Gastrocnemius medialis (tissue), 4 donors: Measurements from ENCODE around the gene PKNOX1.
"Not testable (repeated sequence)": the region's sequence is repeated elsewhere in the genome, so short reads cannot be mapped to it uniquely, and the experiment has no call there.

ENCODE experiments used
- CTCF ChIP-seq, 5 experiments: fragments of 450-650 bp in 3 of 5; fragments of 200-600 bp in 2 of 5; sonication (generic) in 2 of 5; IDR thresholded peaks in 4 of 5; conservative IDR thresholded peaks in 1 of 5; 1 replicate in 4 of 5; 2 replicates in 1 of 5; pipeline ENCODE4 v1.5.1; 2016 to 2019; ENCODE audit warnings: antibody characterized with exemption in 5 of 5, mild to moderate bottlenecking in 3 of 5, moderate library complexity in 3 of 5
- POLR2A ChIP-seq, 2 donors: fragments of 450-650 bp; IDR thresholded peaks; one replicate each; pipeline ENCODE4 v1.6.1; 2017; ENCODE audit warnings: antibody characterized with exemption in 2 of 2, mild to moderate bottlenecking in 2 of 2, moderate library complexity in 2 of 2

- TF ChIP-seq CTCF (IDR thresholded peaks at IDR 0.05 in 4 of 5, conservative IDR thresholded peaks at IDR 0.05 in 1 of 5); POLR2A (IDR thresholded peaks at IDR 0.05): not testable (repeated sequence)
These were observed 100.2 kb downstream of the PKNOX1 start for GRCh38 chr21:43074401-43075169.
